ENCODE results near the gene RXRG.

Gene RXRG

DNA sequence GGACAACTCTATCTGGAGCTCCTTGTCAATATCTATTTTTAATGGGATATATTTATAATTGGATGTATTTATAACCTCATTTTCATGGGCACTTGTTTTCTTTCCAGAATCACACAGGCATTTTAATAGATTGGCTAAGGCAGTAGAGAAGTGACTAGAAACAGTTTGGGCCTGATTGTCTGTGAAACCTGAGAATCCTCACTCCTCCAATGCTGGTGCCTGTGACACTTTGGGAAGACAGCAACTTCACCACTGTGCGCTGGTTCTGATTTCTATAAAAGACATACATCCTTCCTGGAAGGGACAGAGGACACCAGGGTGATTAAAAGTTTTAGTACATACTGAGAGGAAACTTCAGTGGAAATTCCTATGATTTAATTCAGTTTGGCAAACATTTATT, 39.6 kb upstream of the RXRG start:
- in situ Hi-C loops (cut with HindIII; ENCODE audit: low sequenced_read_pairs), result no loop called here
- DNase-seq (ENCODE audit: low read depth), result no peak
- H3K4me3 ChIP-seq (ENCODE audit: low read depth, low read length), result no peak overlapping the region
- TF ChIP-seq, protein P1, sequence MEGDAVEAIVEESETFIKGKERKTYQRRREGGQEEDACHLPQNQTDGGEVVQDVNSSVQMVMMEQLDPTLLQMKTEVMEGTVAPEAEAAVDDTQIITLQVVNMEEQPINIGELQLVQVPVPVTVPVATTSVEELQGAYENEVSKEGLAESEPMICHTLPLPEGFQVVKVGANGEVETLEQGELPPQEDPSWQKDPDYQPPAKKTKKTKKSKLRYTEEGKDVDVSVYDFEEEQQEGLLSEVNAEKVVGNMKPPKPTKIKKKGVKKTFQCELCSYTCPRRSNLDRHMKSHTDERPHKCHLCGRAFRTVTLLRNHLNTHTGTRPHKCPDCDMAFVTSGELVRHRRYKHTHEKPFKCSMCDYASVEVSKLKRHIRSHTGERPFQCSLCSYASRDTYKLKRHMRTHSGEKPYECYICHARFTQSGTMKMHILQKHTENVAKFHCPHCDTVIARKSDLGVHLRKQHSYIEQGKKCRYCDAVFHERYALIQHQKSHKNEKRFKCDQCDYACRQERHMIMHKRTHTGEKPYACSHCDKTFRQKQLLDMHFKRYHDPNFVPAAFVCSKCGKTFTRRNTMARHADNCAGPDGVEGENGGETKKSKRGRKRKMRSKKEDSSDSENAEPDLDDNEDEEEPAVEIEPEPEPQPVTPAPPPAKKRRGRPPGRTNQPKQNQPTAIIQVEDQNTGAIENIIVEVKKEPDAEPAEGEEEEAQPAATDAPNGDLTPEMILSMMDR (IDR thresholded peaks at IDR 0.05; ENCODE audit: low read depth, low read length, missing control alignments), result no peak

DNA sequence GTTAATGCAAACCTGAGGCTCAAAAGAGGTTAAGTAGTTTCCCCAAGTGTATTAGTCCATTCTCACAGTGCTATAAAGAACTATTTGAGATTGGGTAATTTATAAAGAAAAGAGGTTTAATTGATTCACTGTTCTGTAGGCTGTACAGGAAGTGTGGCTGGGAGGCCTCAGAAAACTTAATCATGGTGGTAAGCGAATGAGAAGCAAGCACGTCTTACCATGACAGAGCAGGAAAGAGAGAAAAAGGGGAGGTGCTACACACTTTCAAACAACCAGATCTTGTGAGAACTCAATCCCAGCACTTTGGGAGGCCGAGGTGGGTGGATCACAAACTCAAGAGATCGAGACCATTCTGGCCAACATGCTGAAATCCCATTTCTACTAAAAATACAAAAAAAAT, 38.5 kb upstream of the RXRG start:
- no peak for DNase-seq (ENCODE audit: low read depth)
- no peak overlapping the region for H3K4me3 ChIP-seq (ENCODE audit: low read depth, low read length)
- TF ChIP-seq, protein P1 (IDR thresholded peaks at IDR 0.05; ENCODE audit: low read depth, low read length, missing control alignments), result no peak
- in situ Hi-C loops (cut with HindIII; ENCODE audit: low sequenced_read_pairs), result no loop called here

DNA sequence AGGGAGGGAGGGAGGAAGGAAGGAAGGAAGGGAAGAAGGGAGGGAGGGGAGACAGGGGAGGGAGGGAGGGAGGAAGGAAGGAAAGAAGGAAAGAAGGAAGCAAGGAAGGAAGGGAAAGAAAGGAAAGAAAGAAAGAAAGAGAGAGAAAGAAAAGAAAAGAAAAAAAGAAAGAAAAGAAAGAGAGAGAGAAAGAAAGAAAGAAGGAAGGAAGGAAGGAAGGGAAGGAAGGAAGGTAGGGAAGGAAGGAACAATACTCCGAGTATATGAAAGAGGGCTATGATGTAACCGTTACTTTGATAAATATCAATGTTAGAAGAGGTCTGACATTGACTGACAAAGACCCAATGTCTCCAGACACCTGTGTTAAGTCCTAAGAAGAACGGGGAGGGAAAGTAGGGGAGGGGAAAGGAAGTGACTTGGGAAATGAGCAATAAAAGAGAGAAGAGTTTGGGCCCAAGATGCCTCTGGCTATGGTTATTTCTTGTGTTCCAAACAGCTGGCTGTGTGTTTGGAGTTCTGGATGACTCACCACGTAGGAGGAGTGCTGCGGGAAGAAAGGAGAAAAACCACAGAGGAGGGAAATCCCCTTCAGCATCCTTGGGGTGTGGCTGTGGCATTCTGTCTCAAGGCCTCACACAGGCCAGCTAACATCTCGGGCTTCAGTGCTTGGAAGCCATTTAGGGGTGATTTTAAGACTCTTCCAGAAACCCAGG, 37.0 kb upstream of the RXRG start:
- in situ Hi-C loops (cut with HindIII; ENCODE audit: low sequenced_read_pairs), result no loop called here
- no peak overlapping the region for H3K4me3 ChIP-seq (ENCODE audit: low read depth, low read length)
- peak; percentile 61 for DNase-seq (ENCODE audit: low read depth)
- TF ChIP-seq, protein P1 (IDR thresholded peaks at IDR 0.05; ENCODE audit: low read depth, low read length, missing control alignments), result no peak

DNA sequence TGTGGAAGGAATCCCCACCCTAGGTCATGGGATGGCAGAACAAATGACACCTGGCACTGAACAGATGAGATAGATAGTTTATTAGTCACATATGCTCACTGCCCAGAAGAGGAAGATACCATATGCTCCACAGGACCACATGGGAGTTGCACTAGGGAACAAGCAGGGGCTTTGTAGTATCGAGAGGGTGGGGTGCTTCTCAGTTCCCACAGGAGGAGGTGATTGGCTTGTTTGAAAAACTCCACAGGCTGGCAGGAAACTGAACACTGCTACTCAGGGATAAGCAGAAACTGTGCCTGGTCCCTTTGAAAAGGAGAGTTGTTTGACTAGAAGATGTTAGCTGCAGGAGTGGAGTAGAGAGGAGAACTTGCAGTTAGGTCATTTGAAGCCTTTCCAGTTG, 31.9 kb upstream of the RXRG start:
- in situ Hi-C loops (cut with HindIII; ENCODE audit: low sequenced_read_pairs), result no loop called here
- H3K4me3 ChIP-seq (ENCODE audit: low read depth, low read length), result no peak overlapping the region
- TF ChIP-seq, protein P1 (IDR thresholded peaks at IDR 0.05; ENCODE audit: low read depth, low read length, missing control alignments), result no peak
- no peak for DNase-seq (ENCODE audit: low read depth)

DNA sequence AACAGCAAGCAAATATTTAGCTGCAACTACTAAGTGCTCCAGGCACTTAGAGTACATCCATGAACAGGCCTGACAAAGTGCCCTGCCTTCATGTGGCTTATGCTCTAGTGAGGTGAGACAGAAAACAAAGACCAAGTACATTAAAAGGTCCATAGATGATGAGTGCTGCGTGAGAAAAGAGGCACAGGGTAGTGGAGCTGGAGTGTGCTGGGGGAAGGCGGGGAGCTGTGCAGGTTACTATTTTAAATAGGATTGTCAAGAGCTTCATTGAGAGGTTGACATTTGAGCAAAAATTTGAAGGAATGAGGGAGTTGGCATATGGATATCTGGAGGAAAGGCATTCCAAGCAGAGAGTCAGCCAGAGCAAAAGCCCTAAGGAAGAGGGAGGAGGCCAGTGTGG, 29.3 kb upstream of the RXRG start:
- TF ChIP-seq, protein P1 (IDR thresholded peaks at IDR 0.05; ENCODE audit: low read depth, low read length, missing control alignments), result no peak
- DNase-seq (ENCODE audit: low read depth), result no peak
- no peak overlapping the region for H3K4me3 ChIP-seq (ENCODE audit: low read depth, low read length)
- in situ Hi-C loops (cut with HindIII; ENCODE audit: low sequenced_read_pairs), result no loop called here

DNA sequence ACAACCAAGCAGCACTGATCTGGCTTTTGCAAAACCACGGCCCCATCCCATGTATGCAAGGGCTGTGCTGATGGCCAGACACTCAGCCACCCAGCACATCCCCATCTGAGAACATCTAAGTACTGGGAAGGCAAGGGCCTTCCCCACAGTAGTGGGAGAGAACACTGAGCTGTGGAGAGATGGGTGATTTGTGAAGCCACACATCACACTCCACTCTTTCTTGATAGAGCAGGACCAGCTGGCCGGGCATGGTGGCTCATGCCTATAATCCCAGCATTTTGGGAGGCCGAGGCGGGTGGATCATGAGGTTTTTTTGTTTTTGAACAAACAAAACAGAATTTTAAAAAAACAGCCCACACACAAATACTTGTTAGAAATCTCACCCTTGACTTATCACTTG, 28.2 kb upstream of the RXRG start:
- TF ChIP-seq, protein P1 (IDR thresholded peaks at IDR 0.05; ENCODE audit: low read depth, low read length, missing control alignments), result no peak
- H3K4me3 ChIP-seq (ENCODE audit: low read depth, low read length), result no peak overlapping the region
- in situ Hi-C loops (cut with HindIII; ENCODE audit: low sequenced_read_pairs), result no loop called here
- no peak for DNase-seq (ENCODE audit: low read depth)
